ENCODE measurements around the gene GSX1.

The GSX1 gene

GRCh38 chr13:27822258-27822872 is 30.1 kb downstream of the GSX1 start:
- TF ChIP-seq CTCF (IDR thresholded peaks at IDR 0.05), result no peak
- Mint-ChIP-seq H3K27ac (no peak overlapping the region), H3K4me3 (no peak overlapping the region), H3K4me1 (peaks cover 37% of the 10 kb centered on the region), H3K27me3 (ENCODE audit: low read depth, poor library complexity) (peaks cover 97% of the 10 kb centered on the region), H3K9me3 (no peaks in the 10 kb centered on the region), H3K36me3 (ENCODE audit: low read depth) (no peaks in the 10 kb centered on the region)
- DNase-seq, result no peak

GRCh38 chr13:27822873-27823311 is 30.6 kb downstream of the GSX1 start:
- Mint-ChIP-seq H3K36me3 (ENCODE audit: low read depth) (no peaks in the 10 kb centered on the region), H3K27ac (no peak overlapping the region), H3K4me1 (peaks cover 37% of the 10 kb centered on the region), H3K9me3 (no peaks in the 10 kb centered on the region), H3K27me3 (ENCODE audit: low read depth, poor library complexity) (peaks cover 97% of the 10 kb centered on the region), H3K4me3 (no peak overlapping the region)
- DNase-seq, result no peak
- no peak for TF ChIP-seq CTCF (IDR thresholded peaks at IDR 0.05)

GRCh38 chr13:27824121-27824520 is 31.8 kb downstream of the GSX1 start:
- no peak for TF ChIP-seq CTCF (IDR thresholded peaks at IDR 0.05)
- H3K36me3 Mint-ChIP-seq (ENCODE audit: low read depth), result no peaks in the 10 kb centered on the region
- H3K4me3 Mint-ChIP-seq, result no peak overlapping the region
- H3K4me1 Mint-ChIP-seq, result peaks cover 37% of the 10 kb centered on the region
- no peak for DNase-seq
- H3K27ac Mint-ChIP-seq, result no peak overlapping the region
- peaks cover 97% of the 10 kb centered on the region for H3K27me3 Mint-ChIP-seq (ENCODE audit: low read depth, poor library complexity)
- H3K9me3 Mint-ChIP-seq, result no peaks in the 10 kb centered on the region

- DNase-seq, result peak; percentile 30
- no peaks in the 10 kb centered on the region for H3K36me3 Mint-ChIP-seq (ENCODE audit: low read depth)
- no peak overlapping the region for H3K4me3 Mint-ChIP-seq
- peaks cover 36% of the 10 kb centered on the region for H3K4me1 Mint-ChIP-seq
- TF ChIP-seq CTCF (IDR thresholded peaks at IDR 0.05), result no peak
- H3K9me3 Mint-ChIP-seq, result no peaks in the 10 kb centered on the region
- peaks cover 97% of the 10 kb centered on the region for H3K27me3 Mint-ChIP-seq (ENCODE audit: low read depth, poor library complexity)
- H3K27ac Mint-ChIP-seq, result no peak overlapping the region
These were observed 32.8 kb downstream of the GSX1 start for GRCh38 chr13:27825072-27825471.

GRCh38 chr13:27826379-27827353 is 34.4 kb downstream of the GSX1 start:
- Mint-ChIP-seq H3K4me3 (peak overlapping the region; percentile 80), H3K27ac (no peak overlapping the region), H3K36me3 (ENCODE audit: low read depth) (no peaks in the 10 kb centered on the region), H3K27me3 (ENCODE audit: low read depth, poor library complexity) (peaks cover 95% of the 10 kb centered on the region), H3K9me3 (no peaks in the 10 kb centered on the region), H3K4me1 (peaks cover 38% of the 10 kb centered on the region)
- TF ChIP-seq CTCF (IDR thresholded peaks at IDR 0.05), result peak; percentile 87
- peak; percentile 93 for DNase-seq
